Measurements from ENCODE around the gene PTPRB. TPM values are rescaled to one million over a fixed set of nuclear protein-coding genes. Genes with fewer than 3 reads are reported as not detected.

The PTPRB gene
- total and polyA plus RNA-seq, 2 donors (not counting 3 experiments of a cell fraction or from before 2014, with no cell fraction given), result 64.1 to 151 TPM

- dilution Hi-C loops (cut with MboI; ENCODE audit: extremely low pct_ligation_motif_present, low sequenced_read_pairs), result loop anchor here (25.0 kb wide), 1 partner anchor 93 kb away; no protein-coding TSS in a partner anchor
- FAIRE-seq (no peak), DNase-seq (ENCODE audit: low read depth, low spot score) (no peak)
- Histone ChIP-seq H3K4me2 (ENCODE audit: insufficient read depth, low read length) (no peak overlapping the region), H3K4me1 (ENCODE audit: control insufficient read depth, extremely low read depth, insufficient read depth, low read length) (peaks cover 21% of the 10 kb centered on the region), H2AFZ (ENCODE audit: low read depth, low read length) (no peak overlapping the region), H3K27ac (ENCODE audit: insufficient read depth, low read depth, low read length) (no peak overlapping the region), H3K9ac (replicated peaks; ENCODE audit: extremely low read depth, insufficient read depth, low read length) (no peak overlapping the region), H3K36me3 (ENCODE audit: control insufficient read depth in 2 of 2, extremely low read depth in 1 of 2, insufficient read depth in 2 of 2, low read length in 2 of 2) (peaks cover 28 to 48% of the 10 kb centered on the region in 2 experiments), H3K9me1 (replicated peaks; ENCODE audit: control insufficient read depth, extremely low read depth, insufficient read depth, low read length) (no peaks in the 10 kb centered on the region), H4K20me1 (replicated peaks; ENCODE audit: control insufficient read depth, extremely low read depth, insufficient read depth, low read length) (peaks cover 4% of the 10 kb centered on the region), H3K4me3 (replicated peaks in 1 of 3; ENCODE audit: insufficient read depth in 1 of 3, low read depth in 1 of 3, low read length in 3 of 3) (no peak overlapping the region), H3K9me3 (replicated peaks; ENCODE audit: control insufficient read depth, insufficient read depth, low read length) (no peaks in the 10 kb centered on the region), H3K27me3 (ENCODE audit: control insufficient read depth in 2 of 2, insufficient read depth in 2 of 2, low read length in 2 of 2) (no peaks in the 10 kb centered on the region), H3K79me2 (ENCODE audit: control insufficient read depth, insufficient read depth, low read length) (peaks cover 85% of the 10 kb centered on the region)
- intact Hi-C loops (cut with micrococcal nuclease), result no loop called here
- TF ChIP-seq GATA2 (IDR thresholded peaks at IDR 0.05; ENCODE audit: insufficient read depth, insufficient read length, low read depth, low read length) (peak; percentile 43), FOS (IDR thresholded peaks at IDR 0.05; ENCODE audit: borderline replicate concordance, insufficient read depth, low read length) (no peak)
- BruUV-seq (replicated peaks), result no TSS peak
- POLR2A ChIA-PET, result interaction anchor here (1.4 kb wide), 1 partner anchor 85 kb away, joined by 4 read pairs; no protein-coding TSS in a partner anchor
- CTCF ChIA-PET, result interaction anchor here (0.9 to 2.7 kb wide), 9 partner anchors 9 to 100 kb away, joined by 3 to 14 read pairs (median 9); no protein-coding TSS in a partner anchor
These were observed 17.6 kb downstream of the PTPRB start for GRCh38 chr12:70619471-70620152.

GRCh38 chr12:70618371-70618770 lies 18.9 kb downstream of the PTPRB start:
- FAIRE-seq, result no peak
- H3K4me2 ChIP-seq (ENCODE audit: insufficient read depth, low read length), result no peak overlapping the region
- intact Hi-C loops (cut with micrococcal nuclease) (no loop called here), dilution Hi-C loops (cut with MboI; ENCODE audit: extremely low pct_ligation_motif_present, low sequenced_read_pairs) (loop anchor here (25.0 kb wide), 1 partner anchor 94 kb away; no protein-coding TSS in a partner anchor)
- peaks cover 4% of the 10 kb centered on the region for H4K20me1 ChIP-seq (replicated peaks; ENCODE audit: control insufficient read depth, extremely low read depth, insufficient read depth, low read length)
- no peak overlapping the region for H3K9ac ChIP-seq (replicated peaks; ENCODE audit: extremely low read depth, insufficient read depth, low read length)
- H3K27me3 ChIP-seq (ENCODE audit: control insufficient read depth in 2 of 2, insufficient read depth in 2 of 2, low read length in 2 of 2), result no peaks in the 10 kb centered on the region
- H3K27ac ChIP-seq (ENCODE audit: insufficient read depth, low read depth, low read length), result no peak overlapping the region
- peaks cover 21% of the 10 kb centered on the region for H3K4me1 ChIP-seq (ENCODE audit: control insufficient read depth, extremely low read depth, insufficient read depth, low read length)
- H2AFZ ChIP-seq (ENCODE audit: low read depth, low read length), result no peak overlapping the region
- H3K4me3 ChIP-seq (replicated peaks in 1 of 3; ENCODE audit: insufficient read depth in 1 of 3, low read depth in 1 of 3, low read length in 3 of 3), result no peak overlapping the region
- TF ChIP-seq POLR2A (IDR thresholded peaks at IDR 0.05; ENCODE audit: low read depth, low read length), result no peak
- peaks cover 84% of the 10 kb centered on the region for H3K79me2 ChIP-seq (ENCODE audit: control insufficient read depth, insufficient read depth, low read length)
- ChIA-PET POLR2A (no interaction called here), CTCF (interaction anchor here (0.7 to 2.7 kb wide), 3 partner anchors 10 to 101 kb away, joined by 3 to 10 read pairs (median 5); no protein-coding TSS in a partner anchor)
- no peaks in the 10 kb centered on the region for H3K9me1 ChIP-seq (replicated peaks; ENCODE audit: control insufficient read depth, extremely low read depth, insufficient read depth, low read length)
- H3K9me3 ChIP-seq (replicated peaks; ENCODE audit: control insufficient read depth, insufficient read depth, low read length), result no peaks in the 10 kb centered on the region
- no TSS peak for BruUV-seq (replicated peaks)
- peaks cover 27 to 47% of the 10 kb centered on the region in 2 experiments for H3K36me3 ChIP-seq (ENCODE audit: control insufficient read depth in 2 of 2, extremely low read depth in 1 of 2, insufficient read depth in 2 of 2, low read length in 2 of 2)
- no peak for DNase-seq (ENCODE audit: low read depth, low spot score)
